Measurements from ENCODE around the gene GPR137. TPM values are rescaled to one million over a fixed set of nuclear protein-coding genes. Genes with fewer than 3 reads are reported as not detected.

The GPR137 gene
- total and polyA plus RNA-seq, 9 of the 15 experiments (the other 6 are each of a cell fraction or from before 2014, with no cell fraction given), result 0.32 to 26.7 (median 10.7) TPM

- TF ChIP-seq, protein P1, sequence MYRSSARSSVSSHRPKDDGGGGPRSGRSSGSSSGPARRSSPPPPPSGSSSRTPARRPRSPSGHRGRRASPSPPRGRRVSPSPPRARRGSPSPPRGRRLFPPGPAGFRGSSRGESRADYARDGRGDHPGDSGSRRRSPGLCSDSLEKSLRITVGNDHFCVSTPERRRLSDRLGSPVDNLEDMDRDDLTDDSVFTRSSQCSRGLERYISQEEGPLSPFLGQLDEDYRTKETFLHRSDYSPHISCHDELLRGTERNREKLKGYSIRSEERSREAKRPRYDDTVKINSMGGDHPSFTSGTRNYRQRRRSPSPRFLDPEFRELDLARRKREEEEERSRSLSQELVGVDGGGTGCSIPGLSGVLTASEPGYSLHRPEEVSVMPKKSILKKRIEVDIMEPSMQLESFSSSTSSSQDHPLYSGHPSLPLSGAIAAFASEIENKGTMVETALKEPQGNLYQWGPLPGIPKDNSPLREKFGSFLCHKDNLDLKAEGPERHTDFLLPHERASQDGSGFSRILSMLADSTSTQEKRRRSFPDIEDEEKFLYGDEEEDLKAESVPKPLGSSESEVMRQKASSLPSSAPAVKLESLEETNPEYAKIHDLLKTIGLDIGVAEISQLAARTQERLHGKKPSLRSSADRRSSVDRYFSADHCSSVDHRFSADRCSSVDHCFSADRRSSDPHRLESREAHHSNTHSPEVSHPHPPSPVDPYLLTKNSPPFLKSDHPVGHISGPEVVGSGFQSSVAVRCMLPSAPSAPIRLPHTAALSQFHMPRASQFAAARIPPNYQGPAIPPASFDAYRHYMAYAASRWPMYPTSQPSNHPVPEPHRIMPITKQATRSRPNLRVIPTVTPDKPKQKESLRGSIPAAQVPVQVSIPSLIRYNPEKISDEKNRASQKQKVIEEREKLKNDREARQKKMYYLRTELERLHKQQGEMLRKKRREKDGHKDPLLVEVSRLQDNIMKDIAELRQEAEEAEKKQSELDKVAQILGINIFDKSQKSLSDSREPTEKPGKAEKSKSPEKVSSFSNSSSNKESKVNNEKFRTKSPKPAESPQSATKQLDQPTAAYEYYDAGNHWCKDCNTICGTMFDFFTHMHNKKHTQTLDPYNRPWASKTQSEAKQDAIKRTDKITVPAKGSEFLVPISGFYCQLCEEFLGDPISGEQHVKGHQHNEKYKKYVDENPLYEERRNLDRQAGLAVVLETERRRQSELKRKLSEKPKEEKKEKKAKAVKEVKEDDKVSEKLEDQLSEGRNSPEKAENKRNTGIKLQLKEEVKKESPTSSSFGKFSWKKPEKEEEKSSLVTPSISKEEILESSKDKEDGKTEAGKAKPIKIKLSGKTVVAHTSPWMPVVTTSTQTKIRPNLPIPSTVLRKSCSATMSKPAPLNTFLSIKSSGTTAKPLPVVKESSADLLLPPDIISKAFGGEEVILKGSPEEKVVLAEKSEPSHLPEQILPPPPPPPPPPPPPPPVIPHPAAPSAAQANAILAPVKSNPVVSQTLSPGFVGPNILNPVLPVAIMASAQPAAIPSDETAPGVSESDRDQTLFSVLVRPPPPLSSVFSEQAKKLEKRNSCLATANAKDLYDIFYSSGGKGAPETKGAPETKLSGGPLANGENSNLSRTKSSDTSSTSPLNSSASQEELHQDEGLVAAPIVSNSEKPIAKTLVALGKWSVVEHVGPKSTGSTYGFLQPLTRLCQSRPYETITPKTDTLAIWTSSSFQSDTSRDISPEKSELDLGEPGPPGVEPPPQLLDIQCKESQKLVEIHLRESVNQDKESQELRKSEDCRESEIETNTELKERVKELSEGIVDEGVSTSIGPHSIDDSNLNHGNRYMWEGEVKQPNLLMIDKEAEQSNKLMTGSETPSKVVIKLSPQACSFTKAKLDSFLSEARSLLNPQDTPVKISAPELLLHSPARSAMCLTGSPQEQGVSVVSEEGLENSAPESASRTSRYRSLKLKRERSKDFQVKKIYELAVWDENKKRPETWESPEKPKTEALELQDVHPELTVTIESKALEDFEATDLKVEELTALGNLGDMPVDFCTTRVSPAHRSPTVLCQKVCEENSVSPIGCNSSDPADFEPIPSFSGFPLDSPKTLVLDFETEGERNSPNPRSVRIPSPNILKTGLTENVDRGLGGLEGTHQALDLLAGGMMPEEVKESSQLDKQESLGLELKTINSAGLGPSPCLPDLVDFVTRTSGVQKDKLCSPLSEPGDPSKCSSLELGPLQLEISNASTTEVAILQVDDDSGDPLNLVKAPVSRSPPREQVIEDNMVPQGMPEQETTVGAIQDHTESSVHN (IDR thresholded peaks at IDR 0.05; ENCODE audit: borderline replicate concordance in 1 of 2, low read depth in 1 of 2), result peak in 1 of 2 experiments; percentile 97; a peak in 2 of 4 replicates
- TF ChIP-seq, protein P2, sequence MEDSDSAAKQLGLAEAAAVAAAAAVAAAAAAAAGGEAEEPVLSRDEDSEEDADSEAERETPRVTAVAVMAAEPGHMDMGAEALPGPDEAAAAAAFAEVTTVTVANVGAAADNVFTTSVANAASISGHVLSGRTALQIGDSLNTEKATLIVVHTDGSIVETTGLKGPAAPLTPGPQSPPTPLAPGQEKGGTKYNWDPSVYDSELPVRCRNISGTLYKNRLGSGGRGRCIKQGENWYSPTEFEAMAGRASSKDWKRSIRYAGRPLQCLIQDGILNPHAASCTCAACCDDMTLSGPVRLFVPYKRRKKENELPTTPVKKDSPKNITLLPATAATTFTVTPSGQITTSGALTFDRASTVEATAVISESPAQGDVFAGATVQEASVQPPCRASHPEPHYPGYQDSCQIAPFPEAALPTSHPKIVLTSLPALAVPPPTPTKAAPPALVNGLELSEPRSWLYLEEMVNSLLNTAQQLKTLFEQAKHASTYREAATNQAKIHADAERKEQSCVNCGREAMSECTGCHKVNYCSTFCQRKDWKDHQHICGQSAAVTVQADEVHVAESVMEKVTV (CRISPR knock-in tag; IDR thresholded peaks at IDR 0.05), result no peak
- TF ChIP-seq SIN3A (IDR thresholded peaks at IDR 0.05; ENCODE audit: borderline replicate concordance in 2 of 2, control insufficient read depth in 1 of 2, low read depth in 2 of 2, low read length in 2 of 2) (peak; percentile 3 to 49; a peak in 1 of 4 replicates), HNRNPH1 (optimal IDR thresholded peaks at IDR 0.05; ENCODE audit: low read depth, low read length) (no peak), HNRNPL (IDR thresholded peaks at IDR 0.05; ENCODE audit: low read depth, low read length) (no peak), FOXA1 (IDR thresholded peaks at IDR 0.05; ENCODE audit: borderline replicate concordance) (no peak), CREB3L1 (IDR thresholded peaks at IDR 0.05; ENCODE audit: borderline replicate concordance, low read depth) (no peak), YBX1 (IDR thresholded peaks at IDR 0.05) (no peak), JUN (IDR thresholded peaks at IDR 0.05; ENCODE audit: borderline replicate concordance, low read depth, low read length) (peak; percentile 97), JUN (CRISPR knock-in tag; IDR thresholded peaks at IDR 0.05; ENCODE audit: borderline replicate concordance) (peak; percentile 95), ZNF212 (CRISPR knock-in tag; IDR thresholded peaks at IDR 0.05) (no peak)
- TF ChIP-seq, protein P3, sequence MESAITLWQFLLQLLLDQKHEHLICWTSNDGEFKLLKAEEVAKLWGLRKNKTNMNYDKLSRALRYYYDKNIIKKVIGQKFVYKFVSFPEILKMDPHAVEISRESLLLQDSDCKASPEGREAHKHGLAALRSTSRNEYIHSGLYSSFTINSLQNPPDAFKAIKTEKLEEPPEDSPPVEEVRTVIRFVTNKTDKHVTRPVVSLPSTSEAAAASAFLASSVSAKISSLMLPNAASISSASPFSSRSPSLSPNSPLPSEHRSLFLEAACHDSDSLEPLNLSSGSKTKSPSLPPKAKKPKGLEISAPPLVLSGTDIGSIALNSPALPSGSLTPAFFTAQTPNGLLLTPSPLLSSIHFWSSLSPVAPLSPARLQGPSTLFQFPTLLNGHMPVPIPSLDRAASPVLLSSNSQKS (CRISPR knock-in tag; IDR thresholded peaks at IDR 0.05), result no peak
Observed at GRCh38 chr11:64334764-64335735, 49.4 kb downstream of the GPR137 start (continued).
